GM19193 (cell line): ENCODE results near the gene COX4I1.

Source experiments
- POLR2A ChIP-seq: IDR thresholded peaks from 4 replicates; pipeline ENCODE4 v1.6.1; 2011; ENCODE audit not compliant: insufficient read depth, insufficient read length; ENCODE audit errors: extremely low read depth

Gene COX4I1

DNA sequence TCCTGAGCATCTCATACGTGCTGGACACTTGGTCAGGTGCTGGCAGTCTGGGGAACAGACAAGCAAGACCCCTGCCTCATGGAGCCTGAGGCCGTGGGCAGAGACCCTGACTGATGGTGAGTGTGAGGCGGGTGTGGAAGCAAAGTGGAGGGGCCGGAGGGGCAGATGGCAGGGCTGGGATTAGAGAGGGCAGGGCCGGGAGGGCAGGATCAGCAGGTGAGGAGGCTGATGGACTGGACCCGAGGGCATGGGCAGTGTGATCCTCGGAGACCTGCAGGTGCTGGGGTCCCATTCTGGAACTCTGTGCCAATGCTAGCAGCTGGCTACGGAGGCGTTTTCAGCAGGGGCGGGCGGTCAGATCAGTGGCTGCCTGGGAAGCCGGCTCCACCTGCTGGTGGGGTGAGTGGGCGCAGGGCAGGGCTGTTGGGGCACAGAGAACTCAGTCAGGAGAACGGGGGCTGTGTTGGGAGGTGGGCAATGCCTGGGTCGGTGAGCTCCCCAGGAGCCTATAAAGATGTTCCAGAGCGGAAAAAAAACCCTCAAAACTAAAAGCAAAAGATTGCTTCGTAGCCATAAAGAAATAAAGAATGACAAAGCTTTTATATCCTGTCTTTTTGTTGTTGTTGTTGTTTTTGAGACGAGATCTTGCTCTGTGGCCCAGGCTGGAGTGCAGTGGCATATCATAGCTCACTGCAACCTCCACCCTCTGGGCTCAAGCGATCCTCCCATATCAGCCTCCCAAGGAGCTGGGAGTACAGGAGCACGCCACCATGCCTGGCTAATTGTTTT is 39.7 kb upstream of the COX4I1 start:
- TF ChIP-seq POLR2A: no peak

DNA sequence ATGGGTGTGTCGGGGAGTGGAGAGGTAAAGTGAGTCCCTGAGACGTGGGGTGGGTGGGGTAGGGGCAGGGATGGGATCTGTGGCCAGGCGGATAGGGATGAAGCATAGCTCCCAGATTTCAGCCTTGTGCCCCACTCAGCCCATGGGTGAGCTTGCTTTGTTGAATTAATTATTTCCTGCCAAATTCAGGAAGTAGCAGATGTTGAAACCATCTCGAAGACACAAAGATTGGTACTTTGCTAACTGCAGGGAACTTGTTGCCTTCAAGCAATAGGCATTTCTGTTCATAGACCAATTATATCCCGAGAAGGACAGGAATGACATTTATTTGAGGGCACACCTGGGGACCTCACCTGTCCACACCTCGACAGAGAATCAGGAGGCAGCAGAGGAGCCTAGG is 37.6 kb upstream of the COX4I1 start:
- TF ChIP-seq POLR2A: no peak

DNA sequence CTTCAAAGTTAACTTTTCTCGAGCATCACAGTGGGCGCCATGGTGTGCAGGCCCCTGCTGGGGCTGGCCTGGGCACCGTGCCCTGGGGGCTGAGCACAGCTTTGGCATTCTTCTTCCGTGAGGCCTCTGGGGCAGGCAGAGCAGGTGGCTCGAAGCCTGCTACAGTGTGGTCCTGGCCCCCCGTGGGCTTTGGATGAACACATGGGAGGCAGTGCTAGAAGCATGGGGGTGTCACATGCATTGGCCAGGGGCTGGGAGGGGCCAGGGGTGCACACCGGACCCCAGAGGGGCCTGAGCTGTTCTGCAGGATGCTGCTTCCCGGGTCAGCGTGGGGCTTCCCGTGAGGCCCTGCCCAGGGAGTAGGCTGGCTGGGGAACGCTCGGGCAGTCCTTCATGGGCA is 36.5 kb upstream of the COX4I1 start:
- no peak for TF ChIP-seq POLR2A

DNA sequence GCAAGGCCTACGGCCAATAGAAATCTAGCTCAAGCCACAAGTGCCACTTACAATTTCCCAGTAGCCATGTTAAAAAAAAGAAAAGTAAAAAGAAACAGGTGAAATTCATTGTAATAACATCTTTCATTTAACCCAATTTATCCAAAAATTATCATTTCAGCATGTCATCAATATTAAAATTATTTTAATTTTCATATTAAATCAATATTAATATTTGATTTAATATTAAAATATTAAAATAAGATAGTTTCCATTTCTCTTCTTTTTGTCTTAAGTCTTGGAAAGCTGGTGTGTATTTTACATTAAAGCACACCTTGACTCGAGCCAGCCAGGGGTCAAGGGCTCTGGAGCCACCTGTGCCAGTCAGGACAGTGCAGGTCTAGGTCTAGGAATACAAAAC is 35.9 kb upstream of the COX4I1 start:
- no peak for TF ChIP-seq POLR2A

DNA sequence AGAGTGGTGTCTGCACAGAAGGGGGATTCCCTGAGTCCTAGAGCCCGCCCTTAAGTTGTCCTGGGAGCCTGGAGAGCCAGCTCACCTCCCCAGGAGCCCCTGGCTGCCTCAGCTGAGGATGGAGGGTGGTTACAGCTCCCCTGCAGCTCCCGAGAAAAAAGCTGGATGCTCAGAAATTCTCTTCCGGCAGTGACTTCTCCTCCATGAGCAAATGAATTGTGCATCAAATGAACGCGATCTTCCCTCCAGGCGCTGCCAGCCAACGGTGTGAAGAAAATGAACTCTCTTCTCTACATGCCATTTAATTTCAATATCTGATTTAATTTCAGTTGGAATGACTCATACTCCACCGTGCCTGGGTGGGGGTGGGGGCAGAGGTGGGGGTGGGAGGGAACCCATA is 34.3 kb upstream of the COX4I1 start:
- no peak for TF ChIP-seq POLR2A

DNA sequence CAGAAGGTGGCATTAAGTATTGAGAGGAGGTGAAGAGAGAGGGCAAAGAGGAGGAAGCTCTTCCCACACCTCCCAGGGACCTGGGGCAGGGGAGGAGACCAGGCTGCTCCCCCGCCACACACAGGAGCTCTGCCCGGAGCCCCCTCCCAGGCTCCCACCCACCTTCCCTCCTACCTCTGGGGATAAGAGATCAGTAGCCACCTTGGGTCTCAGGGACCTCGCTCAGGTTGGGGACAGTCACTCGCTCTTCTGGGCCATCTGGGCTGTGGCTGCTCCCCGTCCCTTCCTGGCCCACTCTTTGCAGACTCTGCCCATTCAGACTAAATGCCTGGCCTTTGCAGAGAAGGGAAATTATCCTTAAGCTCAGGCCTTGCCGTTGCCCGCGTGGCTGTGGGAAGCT is 33.7 kb upstream of the COX4I1 start:
- no peak for TF ChIP-seq POLR2A

DNA sequence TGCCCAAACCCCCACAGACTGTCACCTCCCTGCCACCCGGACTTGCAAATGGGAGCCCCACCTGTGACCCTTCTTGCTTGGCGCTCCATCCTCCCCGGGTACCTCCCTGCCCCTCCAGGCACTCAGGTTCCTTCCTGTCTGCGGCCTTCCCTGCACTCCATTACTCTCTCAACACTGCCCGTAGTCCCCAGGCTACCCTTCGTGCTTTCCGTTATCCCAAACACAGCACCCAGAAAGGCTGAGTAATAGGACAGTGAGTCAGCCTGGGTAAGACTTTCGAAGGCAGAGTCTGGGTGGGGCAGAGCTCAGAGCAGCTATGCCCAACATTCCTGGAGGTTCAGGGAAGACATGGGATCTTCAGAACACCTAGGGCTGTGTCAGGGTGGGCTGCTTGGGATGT is 32.0 kb upstream of the COX4I1 start:
- no peak for TF ChIP-seq POLR2A

DNA sequence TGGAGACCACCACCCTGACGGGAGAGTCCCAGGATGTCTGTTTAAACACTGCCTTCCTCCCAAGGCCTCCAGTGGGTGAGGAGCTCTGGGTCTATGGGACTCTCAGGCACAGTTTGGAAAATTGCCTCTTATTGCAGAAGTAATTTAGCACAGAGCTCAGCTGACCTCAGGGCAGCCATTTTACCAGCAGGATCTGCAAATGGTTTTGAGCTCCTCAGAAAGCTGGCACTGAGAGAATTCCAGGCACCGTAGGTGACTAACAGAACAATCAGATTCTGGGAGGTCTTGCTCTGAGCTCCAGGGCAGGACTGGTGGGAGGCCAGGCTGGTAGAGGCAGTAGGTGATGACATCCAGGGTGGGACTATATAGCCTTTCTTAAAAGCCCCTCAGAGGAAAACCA is 31.3 kb upstream of the COX4I1 start:
- TF ChIP-seq POLR2A: no peak

DNA sequence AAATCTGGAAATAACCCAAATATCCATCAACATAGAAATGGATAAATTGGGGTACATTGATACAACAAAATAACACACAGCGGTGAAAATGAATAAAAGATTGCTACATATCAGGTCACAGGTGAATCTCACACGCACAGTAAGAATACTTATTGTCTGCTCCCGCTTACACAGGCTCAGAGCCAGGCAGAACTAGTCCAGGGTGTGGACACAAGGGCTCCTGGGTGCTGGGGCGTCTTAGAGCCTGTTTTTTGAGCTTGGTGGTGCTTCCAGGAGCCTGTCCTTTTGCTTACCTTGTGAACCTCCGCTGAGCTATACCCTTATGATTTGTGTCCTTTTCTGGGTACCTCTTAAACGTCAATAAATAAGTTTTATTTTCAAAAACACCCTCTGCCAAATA is 28.8 kb upstream of the COX4I1 start:
- no peak for TF ChIP-seq POLR2A

DNA sequence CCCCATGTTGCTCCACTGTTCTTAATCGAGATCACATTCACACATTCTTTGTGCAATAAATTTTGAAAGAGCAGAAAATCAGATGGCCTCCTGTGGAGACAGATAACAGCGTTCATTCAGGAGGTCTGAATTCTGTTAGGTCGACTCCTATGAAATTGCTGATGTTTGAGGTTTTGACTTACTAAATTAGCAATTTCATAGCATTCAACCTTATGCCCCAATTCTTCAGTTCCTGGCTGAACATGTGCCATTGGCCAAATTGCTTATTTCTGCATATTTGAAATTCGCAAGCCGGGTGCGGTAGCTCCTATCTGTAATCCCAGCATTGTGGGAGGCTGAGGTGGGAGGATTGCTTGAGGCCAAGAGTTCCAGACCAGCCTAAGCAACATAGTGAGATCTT is 26.5 kb upstream of the COX4I1 start:
- TF ChIP-seq POLR2A: no peak

DNA sequence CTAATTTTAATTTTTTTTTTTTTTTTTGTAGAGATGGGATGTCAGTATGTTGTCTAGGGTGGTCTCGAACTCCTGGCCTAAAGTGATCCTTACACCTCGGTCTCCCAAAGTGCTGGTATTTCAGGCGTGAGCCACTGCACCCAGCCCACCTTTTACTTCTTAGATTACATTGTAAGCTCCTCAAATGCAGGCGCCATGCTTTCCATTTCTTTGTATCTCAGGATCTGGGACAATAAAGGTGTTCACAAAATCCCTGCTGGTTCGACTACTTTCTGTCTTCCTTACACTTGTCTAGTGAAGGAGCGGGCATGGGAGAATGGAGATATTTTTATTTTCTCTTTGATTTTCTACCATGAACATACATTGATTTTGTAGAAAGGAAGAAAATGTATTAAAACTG is 25.4 kb upstream of the COX4I1 start:
- TF ChIP-seq POLR2A: no peak

DNA sequence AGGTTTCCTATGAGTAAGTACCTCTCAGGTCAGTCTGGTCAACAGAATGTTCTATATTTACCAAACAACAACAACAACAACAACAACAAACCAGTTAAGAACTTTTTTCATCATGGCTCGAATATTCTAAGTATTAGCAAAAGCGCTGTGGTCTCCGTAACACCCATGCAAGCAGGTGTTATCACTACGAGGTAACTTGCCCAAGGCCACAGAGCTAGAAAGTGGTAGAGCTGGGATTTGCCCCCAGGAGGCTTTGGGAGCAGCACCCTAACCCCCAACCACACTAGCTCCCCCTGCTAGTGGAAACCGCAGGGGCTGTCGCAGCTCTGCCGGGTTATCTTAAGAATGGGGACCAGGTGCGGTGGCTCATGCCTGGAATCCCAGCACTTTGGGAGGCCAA is 24.7 kb upstream of the COX4I1 start:
- TF ChIP-seq POLR2A: no peak

DNA sequence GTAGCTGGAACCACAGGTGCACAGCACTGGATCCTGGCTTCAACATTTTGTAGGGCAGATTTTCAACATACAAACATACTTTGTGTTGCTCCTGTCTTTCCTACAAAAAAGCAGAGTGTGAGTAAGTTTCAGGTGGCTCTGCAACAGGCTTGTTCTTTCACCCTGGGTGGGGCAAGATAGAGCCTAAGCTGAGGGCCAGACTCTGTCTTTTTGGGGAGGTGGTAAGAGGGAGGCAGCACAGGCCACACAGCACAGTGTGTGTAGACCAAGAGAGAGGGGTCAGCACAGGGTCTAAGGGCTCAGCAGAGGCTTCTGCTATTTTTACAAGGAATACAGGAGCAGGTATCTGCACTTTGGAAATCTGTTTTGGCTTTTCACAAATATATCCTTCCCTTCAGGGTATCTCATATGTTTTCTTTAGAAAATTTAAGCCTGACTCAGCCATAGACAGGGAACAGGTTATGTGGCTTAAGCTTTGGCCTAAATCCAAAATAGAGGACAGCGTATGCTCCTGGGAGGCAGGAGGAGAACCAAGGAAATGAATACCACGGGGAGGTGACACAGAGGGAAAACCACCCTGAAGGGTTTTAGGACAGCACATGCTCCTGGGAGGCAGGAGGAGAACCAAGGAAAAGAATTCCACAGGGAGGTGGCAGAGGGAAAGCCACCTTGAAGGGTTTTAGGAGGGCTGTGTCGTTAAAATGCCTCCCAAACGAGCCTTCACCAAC is 21.7 kb upstream of the COX4I1 start:
- TF ChIP-seq POLR2A: no peak

DNA sequence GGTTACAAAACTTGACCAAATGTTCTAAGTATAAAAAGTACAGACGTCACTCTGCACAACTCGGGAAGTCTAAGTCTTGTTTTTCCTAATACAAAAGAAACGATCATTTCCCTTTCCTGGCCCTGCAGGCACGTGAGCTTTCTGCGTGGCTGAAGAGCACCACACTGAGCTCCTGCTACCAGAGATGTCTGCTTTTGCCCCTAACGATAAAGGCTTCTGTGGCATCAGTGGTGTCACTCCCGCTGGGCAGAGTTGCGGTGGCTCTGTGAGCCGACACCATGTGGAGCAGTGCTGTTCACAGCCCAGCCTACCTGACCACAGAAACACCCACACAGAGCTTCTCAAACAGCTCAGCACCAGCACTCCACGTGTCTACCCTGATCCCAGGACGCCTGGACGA is 20.6 kb upstream of the COX4I1 start:
- no peak for TF ChIP-seq POLR2A

DNA sequence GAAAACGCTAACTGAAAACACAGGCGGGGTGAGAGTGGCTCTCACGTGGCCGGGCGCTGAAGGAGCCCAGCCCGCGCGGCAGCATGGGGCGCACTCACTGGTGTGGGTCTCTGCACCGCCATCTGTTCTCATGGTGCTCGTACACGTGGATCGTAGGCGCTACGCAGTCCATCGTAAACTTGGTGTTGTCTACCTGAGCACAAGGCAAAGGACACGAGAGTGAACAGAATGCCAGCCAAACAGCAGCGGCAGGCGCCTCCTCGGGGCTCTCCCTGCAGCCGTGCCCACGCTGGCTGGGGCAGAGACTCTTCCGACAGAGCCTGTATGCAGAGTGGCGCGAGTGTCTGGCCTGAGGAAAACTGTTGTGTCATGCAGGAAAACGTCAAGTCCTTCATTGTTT is 19.2 kb upstream of the COX4I1 start:
- no peak for TF ChIP-seq POLR2A

DNA sequence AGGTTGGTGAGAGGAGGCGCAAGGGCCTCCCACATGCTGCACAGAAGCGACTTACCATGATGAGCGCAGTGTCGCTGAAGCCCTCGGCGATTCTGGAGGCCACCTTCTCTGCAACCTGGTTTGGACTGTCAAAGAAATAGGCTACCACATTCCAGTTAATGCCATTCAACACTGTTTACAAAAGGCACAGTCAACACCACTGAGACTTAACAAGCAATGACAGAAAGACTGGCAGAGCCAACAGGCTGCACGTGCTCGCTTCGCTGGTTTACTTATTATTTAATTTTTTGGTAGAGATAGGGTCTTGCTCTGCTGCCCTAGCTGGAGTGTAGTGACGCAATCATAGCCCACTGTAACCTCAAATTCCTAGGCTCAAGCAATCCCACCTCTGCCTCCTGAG is 18.3 kb upstream of the COX4I1 start:
- no peak for TF ChIP-seq POLR2A
